C4-2B (cell line): ENCODE measurements around the gene SIT1.

Experiments
- ZFX ChIP-seq: fragments of 450-650 bp; IDR thresholded peaks from 2 replicates; pipeline ENCODE4 v1.6.1; 2017
- TF ChIP-seq, protein P1 (sequence below): fragments of 450-650 bp; conservative IDR thresholded peaks from 2 replicates; pipeline ENCODE4 v1.5.1; 2017; ENCODE audit warnings: mild to moderate bottlenecking

DNA sequence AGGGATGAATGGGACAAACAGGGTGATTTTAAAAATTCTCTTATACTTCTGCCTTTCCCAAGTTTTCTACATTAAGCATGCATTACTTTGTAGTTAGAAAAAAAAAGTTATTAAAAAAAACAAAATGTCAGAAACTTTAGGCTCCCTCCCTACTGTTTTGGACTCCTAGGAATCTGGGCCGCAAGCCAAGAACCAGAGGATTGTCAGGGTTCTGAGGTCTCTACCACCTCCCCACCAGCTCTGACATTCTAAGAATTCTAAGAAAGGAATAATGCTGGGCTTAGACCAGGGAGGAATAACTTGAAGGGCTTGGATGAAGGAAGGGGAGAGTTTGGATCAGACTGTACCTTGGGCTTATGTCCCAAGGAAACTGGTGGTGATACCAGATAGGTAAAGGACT is 15.3 kb upstream of the SIT1 start:
- TF ChIP-seq, protein P1, sequence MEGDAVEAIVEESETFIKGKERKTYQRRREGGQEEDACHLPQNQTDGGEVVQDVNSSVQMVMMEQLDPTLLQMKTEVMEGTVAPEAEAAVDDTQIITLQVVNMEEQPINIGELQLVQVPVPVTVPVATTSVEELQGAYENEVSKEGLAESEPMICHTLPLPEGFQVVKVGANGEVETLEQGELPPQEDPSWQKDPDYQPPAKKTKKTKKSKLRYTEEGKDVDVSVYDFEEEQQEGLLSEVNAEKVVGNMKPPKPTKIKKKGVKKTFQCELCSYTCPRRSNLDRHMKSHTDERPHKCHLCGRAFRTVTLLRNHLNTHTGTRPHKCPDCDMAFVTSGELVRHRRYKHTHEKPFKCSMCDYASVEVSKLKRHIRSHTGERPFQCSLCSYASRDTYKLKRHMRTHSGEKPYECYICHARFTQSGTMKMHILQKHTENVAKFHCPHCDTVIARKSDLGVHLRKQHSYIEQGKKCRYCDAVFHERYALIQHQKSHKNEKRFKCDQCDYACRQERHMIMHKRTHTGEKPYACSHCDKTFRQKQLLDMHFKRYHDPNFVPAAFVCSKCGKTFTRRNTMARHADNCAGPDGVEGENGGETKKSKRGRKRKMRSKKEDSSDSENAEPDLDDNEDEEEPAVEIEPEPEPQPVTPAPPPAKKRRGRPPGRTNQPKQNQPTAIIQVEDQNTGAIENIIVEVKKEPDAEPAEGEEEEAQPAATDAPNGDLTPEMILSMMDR: no peak
- no peak for TF ChIP-seq ZFX
